CD8-positive, alpha-beta memory T cell (primary cell): ENCODE data around the gene SYT4. TPM values are rescaled to one million over a fixed set of nuclear protein-coding genes. Genes with fewer than 3 reads are reported as not detected.

Experiments used
- CTCF ChIA-PET: fragments of 350-600 bp; sonication (Branson Sonifier 250); formaldehyde crosslinking; loops from one replicate; lab custom pipeline; 2021; ENCODE audit warnings: antibody characterized with exemption; lab: Charles Lee
- POLR2A ChIA-PET: fragments of 350-600 bp; sonication (Branson Sonifier 250); formaldehyde crosslinking; loops from one replicate; lab custom pipeline; 2021; ENCODE audit warnings: antibody characterized with exemption; lab: Charles Lee
- DNase-seq, 5 donors: peaks; one replicate each; pipeline versions ENCODE4 v3.0.0 to v3.0.0-alpha.2; 2020 to 2022; ENCODE audit warnings: mixed read lengths in 1 of 5
- H3K27ac ChIP-seq: one replicate; pipeline ENCODE4 v1.7.0; 2013; ENCODE audit warnings: low read depth, mild to moderate bottlenecking, low read length, moderate library complexity
- H3K27me3 ChIP-seq: 2 replicates; pipeline ENCODE4 v1.7.0; 2013; ENCODE audit warnings: low read length, mild to moderate bottlenecking; ENCODE audit not compliant: insufficient read depth, poor library complexity, severe bottlenecking
- H3K36me3 ChIP-seq: 2 replicates; pipeline ENCODE4 v1.7.0; 2013; ENCODE audit warnings: mild to moderate bottlenecking, low read length, moderate library complexity; ENCODE audit not compliant: insufficient read depth
- H3K4me1 ChIP-seq: 2 replicates; pipeline ENCODE4 v1.7.0; 2013; ENCODE audit warnings: mild to moderate bottlenecking, low read length, moderate library complexity; ENCODE audit not compliant: insufficient read depth
- H3K4me3 ChIP-seq: 2 replicates; pipeline ENCODE4 v1.7.0; 2013; ENCODE audit warnings: mild to moderate bottlenecking, low read length
- H3K9me3 ChIP-seq: 2 replicates; pipeline ENCODE4 v1.7.0; 2013; ENCODE audit warnings: mild to moderate bottlenecking, low read length
- H3K27ac Mint-ChIP-seq, 8 donors: one replicate each; pipeline ENCODE4 v1.8.0; 2020 to 2021; ENCODE audit warnings: mixed read lengths in 8 of 8, mild to moderate bottlenecking in 6 of 8, inconsistent platforms in 3 of 8, moderate library complexity in 3 of 8
- H3K27me3 Mint-ChIP-seq, 2 donors: one replicate each; pipeline ENCODE4 v1.8.0; 2020 to 2021; ENCODE audit warnings: mixed read lengths in 2 of 2, mild to moderate bottlenecking in 1 of 2, moderate library complexity in 1 of 2
- H3K36me3 Mint-ChIP-seq, 3 donors: one replicate each; pipeline ENCODE4 v1.8.0; 2020 to 2021; ENCODE audit warnings: mixed read lengths in 3 of 3, inconsistent platforms in 1 of 3, mild to moderate bottlenecking in 1 of 3
- H3K4me1 Mint-ChIP-seq, 3 donors: one replicate each; pipeline ENCODE4 v1.8.0; 2020 to 2021; ENCODE audit warnings: mixed read lengths in 3 of 3, inconsistent platforms in 1 of 3, mild to moderate bottlenecking in 1 of 3
- H3K4me3 Mint-ChIP-seq, 7 donors: one replicate each; pipeline ENCODE4 v1.8.0; 2020 to 2021; ENCODE audit warnings: mixed read lengths in 7 of 7, mild to moderate bottlenecking in 6 of 7, moderate library complexity in 4 of 7, inconsistent platforms in 2 of 7
- H3K9me3 Mint-ChIP-seq, 5 donors: one replicate each; pipeline ENCODE4 v1.8.0; 2020 to 2022; ENCODE audit warnings: mixed read lengths in 5 of 5, mild to moderate bottlenecking in 3 of 5, moderate library complexity in 2 of 5, inconsistent platforms in 1 of 5
- polyA plus RNA-seq: library from polyadenylated mRNA; unstranded; fragments of 300-500 nt; fragmentation: Illumina TruSeq; gene quantifications from one replicate; pipeline ENCODE4 v1.2.3, GENCODE V29; 2021
- total RNA-seq, 2 experiments: library from RNA; stranded (reverse); gene quantifications; one replicate each; pipeline ENCODE4 v1.2.3, GENCODE V29; 2021

Gene SYT4
- total and polyA plus RNA-seq, 3 experiments from 2014 or later = not detected

GRCh38 chr18:43248610-43249249, 28.6 kb downstream of the SYT4 start:
- H3K36me3 ChIP-seq = no peaks in the 10 kb centered on the region
- Mint-ChIP-seq H3K27me3 (no peaks in the 10 kb centered on the region), H3K36me3 (no peaks in the 10 kb centered on the region), H3K4me1 (no peaks in the 10 kb centered on the region), H3K4me3 (no peak overlapping the region), H3K9me3 (peaks cover 0 to 13% (median 3%) of the 10 kb centered on the region in 5 donors), H3K27ac (no peak overlapping the region)
- POLR2A ChIA-PET = no interaction called here
- no peaks in the 10 kb centered on the region for H3K4me1 ChIP-seq
- no peaks in the 10 kb centered on the region for H3K27me3 ChIP-seq
- no peak for DNase-seq
- no peak overlapping the region for H3K27ac ChIP-seq
- H3K9me3 ChIP-seq = no peaks in the 10 kb centered on the region
- no peak overlapping the region for H3K4me3 ChIP-seq
- CTCF ChIA-PET = no interaction called here

DNA sequence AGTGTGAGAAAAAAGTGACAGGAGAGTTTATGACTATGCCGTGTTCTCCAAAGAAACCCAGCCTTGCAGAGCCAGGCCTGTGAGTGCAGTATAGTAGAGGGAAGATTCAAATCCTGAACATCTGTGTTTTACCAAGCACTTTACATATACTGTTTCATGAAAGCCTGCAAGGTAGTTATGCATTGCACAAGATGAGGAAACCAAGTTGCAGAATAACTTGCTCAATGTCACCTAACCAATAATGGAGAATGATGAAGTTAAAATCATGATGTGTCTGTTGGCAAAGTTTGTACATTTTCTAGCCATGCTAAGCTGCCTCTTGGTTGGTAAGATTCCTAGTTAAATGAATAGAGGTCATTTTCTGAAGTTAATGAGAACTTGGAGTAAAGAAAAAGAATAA, 29.3 kb downstream of the SYT4 start:
- Mint-ChIP-seq H3K27me3 (no peaks in the 10 kb centered on the region), H3K36me3 (no peaks in the 10 kb centered on the region), H3K4me1 (no peaks in the 10 kb centered on the region), H3K27ac (no peak overlapping the region), H3K9me3 (peaks cover 1 to 9% (median 4%) of the 10 kb centered on the region in 5 donors), H3K4me3 (no peak overlapping the region)
- no peak overlapping the region for H3K27ac ChIP-seq
- H3K27me3 ChIP-seq = no peaks in the 10 kb centered on the region
- no peak for DNase-seq
- no peaks in the 10 kb centered on the region for H3K9me3 ChIP-seq
- no peaks in the 10 kb centered on the region for H3K4me1 ChIP-seq
- H3K4me3 ChIP-seq = no peak overlapping the region
- POLR2A ChIA-PET = no interaction called here
- CTCF ChIA-PET = no interaction called here
- no peaks in the 10 kb centered on the region for H3K36me3 ChIP-seq

- H3K27ac ChIP-seq = no peak overlapping the region
- Mint-ChIP-seq H3K36me3 (no peaks in the 10 kb centered on the region), H3K4me3 (no peak overlapping the region), H3K27me3 (no peaks in the 10 kb centered on the region), H3K4me1 (no peaks in the 10 kb centered on the region), H3K27ac (no peak overlapping the region), H3K9me3 (peaks cover 5 to 21% (median 13%) of the 10 kb centered on the region in 5 donors)
- no peak overlapping the region for H3K4me3 ChIP-seq
- POLR2A ChIA-PET = no interaction called here
- DNase-seq = no peak
- H3K4me1 ChIP-seq = no peaks in the 10 kb centered on the region
- H3K9me3 ChIP-seq = no peaks in the 10 kb centered on the region
- H3K36me3 ChIP-seq = no peaks in the 10 kb centered on the region
- no peaks in the 10 kb centered on the region for H3K27me3 ChIP-seq
- CTCF ChIA-PET = no interaction called here
These were observed 38.9 kb downstream of the SYT4 start for GRCh38 chr18:43238429-43238828.

GRCh38 chr18:43236921-43237320, 40.4 kb downstream of the SYT4 start:
- Mint-ChIP-seq H3K4me3 (no peak overlapping the region), H3K27ac (no peak overlapping the region), H3K4me1 (no peaks in the 10 kb centered on the region), H3K27me3 (no peaks in the 10 kb centered on the region), H3K36me3 (no peaks in the 10 kb centered on the region), H3K9me3 (peaks cover 5 to 16% (median 11%) of the 10 kb centered on the region in 5 donors)
- H3K4me1 ChIP-seq = no peaks in the 10 kb centered on the region
- H3K4me3 ChIP-seq = no peak overlapping the region
- no peak for DNase-seq
- ChIA-PET POLR2A (no interaction called here), CTCF (no interaction called here)
- H3K9me3 ChIP-seq = no peaks in the 10 kb centered on the region
- no peak overlapping the region for H3K27ac ChIP-seq
- no peaks in the 10 kb centered on the region for H3K27me3 ChIP-seq
- H3K36me3 ChIP-seq = no peaks in the 10 kb centered on the region

- ChIA-PET CTCF (no interaction called here), POLR2A (no interaction called here)
- H3K36me3 Mint-ChIP-seq = no peaks in the 10 kb centered on the region
- peaks cover 6 to 16% (median 11%) of the 10 kb centered on the region in 5 donors for H3K9me3 Mint-ChIP-seq
- DNase-seq = no peak
- no peaks in the 10 kb centered on the region for H3K4me1 Mint-ChIP-seq
- H3K4me3 Mint-ChIP-seq = no peak overlapping the region
- no peak overlapping the region for H3K27ac Mint-ChIP-seq
- Histone ChIP-seq H3K4me1 (no peaks in the 10 kb centered on the region), H3K27ac (no peak overlapping the region), H3K9me3 (no peaks in the 10 kb centered on the region), H3K36me3 (no peaks in the 10 kb centered on the region), H3K27me3 (no peaks in the 10 kb centered on the region), H3K4me3 (no peak overlapping the region)
- no peaks in the 10 kb centered on the region for H3K27me3 Mint-ChIP-seq
These were observed 42.4 kb downstream of the SYT4 start for GRCh38 chr18:43234889-43235288.

- no peaks in the 10 kb centered on the region for H3K4me1 ChIP-seq
- H3K4me3 ChIP-seq = no peak overlapping the region
- no peaks in the 10 kb centered on the region for H3K27me3 ChIP-seq
- H3K36me3 ChIP-seq = no peaks in the 10 kb centered on the region
- CTCF ChIA-PET = no interaction called here
- POLR2A ChIA-PET = no interaction called here
- DNase-seq = no peak
- Mint-ChIP-seq H3K27ac (no peak overlapping the region), H3K36me3 (no peaks in the 10 kb centered on the region), H3K4me1 (no peaks in the 10 kb centered on the region), H3K27me3 (no peaks in the 10 kb centered on the region), H3K9me3 (peaks cover 10 to 18% (median 16%) of the 10 kb centered on the region in 5 donors), H3K4me3 (no peak overlapping the region)
- no peaks in the 10 kb centered on the region for H3K9me3 ChIP-seq
- H3K27ac ChIP-seq = no peak overlapping the region
These were observed 54.8 kb downstream of the SYT4 start for GRCh38 chr18:43222501-43222900.

DNA sequence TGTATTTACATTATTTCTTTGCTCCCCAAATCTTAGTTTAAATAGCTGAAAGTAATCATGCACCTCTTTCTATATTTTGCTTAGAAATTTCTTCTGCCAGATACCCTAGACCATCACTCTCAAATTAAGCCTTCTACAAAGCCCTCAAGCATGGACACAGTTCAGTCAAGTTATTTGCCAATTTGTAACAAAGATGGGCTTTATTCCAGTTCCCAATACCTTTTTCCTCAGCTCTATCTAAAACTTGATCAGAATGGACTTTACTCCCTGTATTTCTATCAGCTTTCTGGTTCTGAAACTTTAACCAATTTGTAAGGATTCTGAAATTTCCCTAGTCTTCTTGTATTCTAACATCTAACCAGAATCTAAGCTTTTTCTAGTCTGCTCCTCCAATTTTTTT, 56.6 kb downstream of the SYT4 start:
- Mint-ChIP-seq H3K36me3 (no peaks in the 10 kb centered on the region), H3K27ac (no peak overlapping the region), H3K4me3 (no peak overlapping the region), H3K27me3 (no peaks in the 10 kb centered on the region), H3K4me1 (no peaks in the 10 kb centered on the region), H3K9me3 (peaks cover 11 to 21% (median 18%) of the 10 kb centered on the region in 5 donors)
- DNase-seq = no peak
- ChIA-PET POLR2A (no interaction called here), CTCF (no interaction called here)
- H3K4me1 ChIP-seq = no peaks in the 10 kb centered on the region
- no peak overlapping the region for H3K4me3 ChIP-seq
- no peak overlapping the region for H3K27ac ChIP-seq
- no peaks in the 10 kb centered on the region for H3K9me3 ChIP-seq
- H3K27me3 ChIP-seq = no peaks in the 10 kb centered on the region
- no peaks in the 10 kb centered on the region for H3K36me3 ChIP-seq
